Gastrocnemius medialis (tissue), 4 donors: ENCODE measurements around the gene CWF19L2.

Experiments
- CTCF ChIP-seq, 5 experiments: fragments of 450-650 bp in 3 of 5; fragments of 200-600 bp in 2 of 5; sonication (generic) in 2 of 5; IDR thresholded peaks in 4 of 5; conservative IDR thresholded peaks in 1 of 5; 1 replicate in 4 of 5; 2 replicates in 1 of 5; pipeline ENCODE4 v1.5.1; 2016 to 2019; ENCODE audit warnings: antibody characterized with exemption in 5 of 5, mild to moderate bottlenecking in 3 of 5, moderate library complexity in 3 of 5
- POLR2A ChIP-seq, 2 donors: fragments of 450-650 bp; IDR thresholded peaks; one replicate each; pipeline ENCODE4 v1.6.1; 2017; ENCODE audit warnings: antibody characterized with exemption in 2 of 2, mild to moderate bottlenecking in 2 of 2, moderate library complexity in 2 of 2

- TF ChIP-seq CTCF (IDR thresholded peaks at IDR 0.05 in 4 of 5, conservative IDR thresholded peaks at IDR 0.05 in 1 of 5) (no peak), POLR2A (IDR thresholded peaks at IDR 0.05) (no peak)
Measured at GRCh38 chr11:107397357-107397756, 60.3 kb downstream of the CWF19L2 start.
